NCI-H345 (cell line): Measurements from ENCODE around the gene RBM8A.

ENCODE experiments used
- DNase-seq: peaks from one replicate; lab custom pipeline; 2025; lab: John Stamatoyannopoulos, UW

RBM8A gene

GRCh38 chr1:145916745-145917144 is 10.5 kb downstream of the RBM8A start:
- DNase-seq, result no peak

- no peak for DNase-seq
These were observed 15.1 kb downstream of the RBM8A start for GRCh38 chr1:145912128-145912641.

GRCh38 chr1:145908653-145909052 is 18.6 kb downstream of the RBM8A start:
- DNase-seq, result no peak

- no peak for DNase-seq
These were observed 20.1 kb downstream of the RBM8A start for GRCh38 chr1:145906954-145907753.

GRCh38 chr1:145901312-145902021 is 25.8 kb downstream of the RBM8A start:
- no peak for DNase-seq

- DNase-seq, result no peak
These were observed 28.5 kb downstream of the RBM8A start for GRCh38 chr1:145898756-145899155.

GRCh38 chr1:145897969-145898368 is 29.3 kb downstream of the RBM8A start:
- no peak for DNase-seq

GRCh38 chr1:145895471-145895870 is 31.8 kb downstream of the RBM8A start:
- DNase-seq, result no peak

- no peak for DNase-seq
These were observed 33.8 kb downstream of the RBM8A start for GRCh38 chr1:145893306-145894055.

GRCh38 chr1:145892486-145893087 is 34.7 kb downstream of the RBM8A start:
- no peak for DNase-seq

- peak; percentile 99 for DNase-seq
These were observed 35.4 kb downstream of the RBM8A start for GRCh38 chr1:145891587-145892485.

- peak; percentile 29 for DNase-seq
These were observed 36.1 kb downstream of the RBM8A start for GRCh38 chr1:145891143-145891542.

GRCh38 chr1:145889722-145890121 is 37.6 kb downstream of the RBM8A start:
- peak; percentile 95 for DNase-seq

GRCh38 chr1:145887631-145888030 is 39.7 kb downstream of the RBM8A start:
- DNase-seq, result no peak

- no peak for DNase-seq
These were observed 40.5 kb downstream of the RBM8A start for GRCh38 chr1:145886816-145887215.

- no peak for DNase-seq
These were observed 40.9 kb downstream of the RBM8A start for GRCh38 chr1:145886390-145886789.

GRCh38 chr1:145885738-145886287 is 41.5 kb downstream of the RBM8A start, which contains the start of gene ANKRD35:
ANKRD35 (minus strand) TSS chr1:145885866; CDS start chr1:145885758, 108 bp downstream.
- peak; percentile 96 for DNase-seq

GRCh38 chr1:145884675-145885074 is 42.6 kb downstream of the RBM8A start:
- no peak for DNase-seq

GRCh38 chr1:145879775-145880174 is 47.5 kb downstream of the RBM8A start:
- peak; percentile 100 for DNase-seq

- peak; percentile 49 for DNase-seq
These were observed 48.6 kb downstream of the RBM8A start for GRCh38 chr1:145878724-145879123.
